Stimulated activated CD4-positive, alpha-beta T cell treated with anti-CD3 and anti-CD28 coated beads, Interleukin-1b, Interleukin-23, amount 100 ng/mL, for 24 hours (primary cell): ENCODE measurements around the gene CLHC1.
"Not testable (repeated sequence)": the region's sequence is repeated elsewhere in the genome, so short reads cannot be mapped to it uniquely, and the experiment has no call there.

Source experiments
- DNase-seq, 4 experiments: peaks; one replicate each; pipeline ENCODE4 v3.0.0-alpha.2; 2020; ENCODE audit warnings: low read depth in 4 of 4, low spot score in 1 of 4

The CLHC1 gene

DNA sequence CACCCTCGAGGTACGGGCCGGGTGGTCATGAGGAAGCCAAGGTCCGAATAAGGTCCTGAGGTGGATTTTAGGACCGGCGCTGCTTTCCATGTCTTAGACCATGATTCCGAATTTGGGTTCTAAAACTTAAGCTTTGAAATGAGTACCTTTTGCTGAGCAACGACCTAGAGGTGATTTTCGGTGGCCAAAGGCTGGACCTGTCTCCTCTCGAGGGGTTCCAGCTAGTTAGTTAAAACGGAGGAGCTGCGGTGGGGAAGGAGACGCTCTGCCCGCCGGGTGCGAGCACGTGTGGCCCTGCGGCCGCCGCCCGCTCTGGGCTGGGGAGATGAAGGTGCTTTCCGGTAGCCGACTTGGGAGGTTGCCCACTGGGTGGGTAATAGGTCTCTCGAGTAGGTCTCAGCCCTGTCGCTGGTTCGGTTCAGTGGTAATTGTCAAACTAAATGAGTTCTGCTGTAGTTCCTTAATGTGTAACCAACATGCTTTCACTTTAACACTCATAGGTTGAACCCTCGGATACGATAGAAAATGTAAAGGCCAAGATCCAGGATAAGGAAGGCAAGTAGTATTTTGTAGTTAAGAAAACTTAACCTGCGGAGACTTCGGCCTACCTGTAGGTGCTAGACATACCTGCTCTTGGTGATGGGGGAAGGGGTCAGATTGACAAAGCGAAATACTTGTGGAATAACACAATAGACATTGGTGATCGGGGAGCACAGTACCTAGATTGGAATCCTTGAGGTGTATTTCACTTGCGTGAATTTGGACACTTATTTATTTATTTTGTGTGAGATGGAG, 967 bp upstream of the CLHC1 start:
- peak in 1 of 4 experiments; percentile 32 for DNase-seq

DNA sequence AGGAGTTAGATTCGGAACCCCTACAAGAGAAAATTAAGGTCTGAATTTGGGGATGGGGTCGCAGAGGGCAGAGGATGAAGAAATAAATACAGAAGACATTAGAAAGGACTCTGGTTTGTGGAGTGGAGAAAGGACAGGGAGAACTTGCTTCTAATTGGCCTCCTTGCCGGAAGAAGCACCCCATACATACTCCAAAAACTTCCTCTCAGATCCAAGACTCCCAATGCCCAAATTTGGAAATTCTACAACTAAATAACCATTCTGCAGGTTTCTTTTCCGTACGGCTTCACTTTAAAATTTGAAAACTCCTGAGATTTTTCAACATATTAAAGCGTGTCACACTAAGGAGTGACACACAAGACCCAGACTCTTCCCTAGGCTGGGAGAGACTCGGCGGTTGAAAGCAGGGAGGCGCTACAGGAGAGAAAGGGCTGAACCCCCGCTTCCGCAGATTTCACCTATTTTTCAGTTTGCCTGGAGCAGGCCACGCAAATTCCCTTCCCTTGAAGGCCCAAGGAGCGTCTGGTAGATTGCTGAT, 478 bp downstream of the CLHC1 start:
- no peak for DNase-seq

DNA sequence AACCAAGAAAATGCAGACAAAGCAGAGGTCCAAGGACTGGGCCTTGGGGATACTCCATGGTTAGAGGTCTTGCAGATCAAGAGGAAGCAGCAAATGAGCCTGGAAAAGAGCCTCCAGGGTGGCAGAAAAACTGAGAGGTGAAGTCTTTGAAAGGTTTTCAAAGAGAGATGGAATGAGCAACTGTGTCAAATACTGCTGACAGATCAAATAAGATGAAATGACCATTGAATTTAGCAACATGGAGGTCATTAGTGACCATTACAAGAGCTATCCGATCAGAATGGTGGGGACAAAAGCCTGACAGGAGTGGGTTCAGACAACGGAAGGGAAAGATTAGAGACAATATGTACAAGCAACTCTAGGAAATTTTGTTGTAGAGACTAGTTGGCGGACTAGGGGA, 1.5 kb downstream of the CLHC1 start:
- no peak for DNase-seq

DNA sequence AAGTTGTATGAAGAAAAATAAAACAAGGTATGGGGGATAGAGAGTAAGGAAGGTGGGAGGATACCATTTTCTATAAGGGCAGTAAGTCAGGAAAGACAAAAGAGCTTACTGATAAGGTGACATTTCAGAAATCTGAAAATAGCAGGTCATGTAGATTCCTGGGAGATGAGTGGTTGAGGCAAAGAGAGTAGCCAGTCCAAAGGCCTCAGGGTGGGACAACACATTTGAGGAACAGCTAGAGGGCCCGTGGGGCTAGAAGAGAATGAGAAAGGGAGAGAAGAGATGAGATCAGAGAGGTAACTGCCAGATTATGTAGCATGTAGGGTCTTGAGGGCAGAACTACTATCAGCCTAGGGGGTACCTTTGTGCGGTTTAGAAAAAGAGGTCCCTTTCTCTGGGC, 2.9 kb downstream of the CLHC1 start:
- DNase-seq = no peak

- DNase-seq = no peak
These were observed 3.9 kb downstream of the CLHC1 start for GRCh38 chr2:55228226-55228563.

DNA sequence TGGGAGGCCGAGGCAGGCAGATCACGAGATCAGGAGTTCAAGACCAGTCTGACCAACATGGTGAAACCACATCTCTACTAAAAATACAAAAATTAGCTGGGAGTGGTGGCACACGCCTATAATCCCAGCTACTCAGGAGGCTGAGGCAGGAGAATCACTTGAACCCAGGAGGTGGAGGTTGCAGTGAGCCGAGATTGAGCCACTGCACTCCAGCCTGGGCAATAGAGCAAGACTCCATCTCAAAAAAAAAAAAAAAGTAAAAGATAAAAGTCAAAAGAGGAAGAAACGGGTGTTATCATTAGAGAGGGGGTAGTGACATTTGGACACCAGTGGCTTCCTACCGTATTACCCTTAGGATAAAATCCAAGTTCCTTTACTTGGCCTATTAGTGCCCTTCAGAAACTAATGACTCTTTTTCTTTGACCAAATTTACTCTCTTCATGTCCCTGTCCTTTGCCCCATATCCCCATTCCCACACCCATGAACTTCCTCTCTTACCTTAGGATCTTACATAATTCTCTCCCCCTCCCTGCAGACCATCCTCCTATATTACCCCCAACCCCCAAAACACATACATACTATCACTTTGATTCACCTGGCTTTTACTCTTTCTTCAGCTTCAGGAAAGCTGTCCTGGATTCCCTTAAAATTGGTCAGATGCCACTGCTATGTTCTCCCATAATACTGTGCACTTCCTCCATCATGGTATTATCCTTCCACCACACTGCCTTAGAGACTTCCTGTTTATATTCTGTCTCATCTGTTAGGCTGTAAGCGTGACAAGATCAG, 4.5 kb downstream of the CLHC1 start:
- DNase-seq = not testable (repeated sequence)

DNA sequence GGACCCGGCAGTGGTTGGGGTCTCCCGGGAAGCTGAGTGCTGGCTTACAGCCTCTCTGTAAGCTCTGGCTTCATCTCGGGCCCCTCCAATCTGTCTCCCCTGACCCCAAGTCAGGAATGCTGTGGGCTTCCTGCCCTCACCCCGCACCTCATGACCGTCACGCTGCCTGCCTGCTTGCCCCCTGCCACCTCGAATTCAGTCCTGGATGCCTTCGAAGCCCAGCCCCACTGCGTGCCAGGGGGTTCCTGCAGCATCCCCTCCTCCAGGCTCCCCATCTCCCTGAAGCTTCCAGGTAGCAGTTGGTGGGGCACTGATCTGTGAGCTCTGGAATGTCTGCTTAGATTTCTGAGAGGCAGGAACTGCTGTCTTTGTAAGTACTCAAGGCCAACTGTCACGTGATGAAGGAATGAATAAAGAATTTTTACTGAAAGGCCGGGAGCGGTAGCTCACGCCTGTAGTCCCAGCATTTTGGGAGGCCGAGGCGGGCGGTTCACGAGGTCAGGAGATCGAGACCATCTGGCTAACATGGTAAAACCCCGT, 6.5 kb downstream of the CLHC1 start:
- no peak for DNase-seq

DNA sequence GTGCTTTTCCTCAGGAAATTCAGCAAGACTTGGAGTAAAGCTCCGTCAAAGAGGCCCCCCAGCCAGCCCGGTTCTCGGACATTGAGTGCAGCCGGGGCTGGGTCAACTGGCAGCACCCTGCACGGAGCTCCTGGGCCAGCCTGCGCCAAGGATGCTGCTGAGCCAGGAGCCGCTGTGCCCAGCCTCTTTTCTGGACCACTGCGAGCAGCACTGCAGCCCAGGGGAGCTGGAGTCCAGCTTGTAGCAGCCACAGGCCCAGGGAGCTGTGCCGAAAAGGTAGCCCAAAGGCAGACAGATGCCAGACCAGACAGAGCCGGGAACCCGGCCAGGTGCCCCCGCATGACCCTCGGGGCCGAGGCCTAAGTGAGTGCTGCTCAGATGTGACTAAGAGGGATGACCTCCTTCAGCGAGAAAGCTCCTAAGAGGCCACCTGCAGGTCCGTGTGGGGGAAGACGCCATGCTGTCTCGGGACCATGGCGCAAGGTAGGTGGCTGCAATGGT, 7.3 kb downstream of the CLHC1 start:
- DNase-seq = no peak

GRCh38 chr2:55223958-55224760, 7.9 kb downstream of the CLHC1 start:
- DNase-seq = no peak

GRCh38 chr2:55213822-55214221, 18.3 kb downstream of the CLHC1 start:
- DNase-seq = no peak

GRCh38 chr2:55204950-55205349, 27.1 kb downstream of the CLHC1 start:
- DNase-seq = no peak

- no peak for DNase-seq
These were observed 27.6 kb downstream of the CLHC1 start for GRCh38 chr2:55204536-55204935.

- DNase-seq = no peak
These were observed 31.7 kb downstream of the CLHC1 start for GRCh38 chr2:55200416-55200815.

DNA sequence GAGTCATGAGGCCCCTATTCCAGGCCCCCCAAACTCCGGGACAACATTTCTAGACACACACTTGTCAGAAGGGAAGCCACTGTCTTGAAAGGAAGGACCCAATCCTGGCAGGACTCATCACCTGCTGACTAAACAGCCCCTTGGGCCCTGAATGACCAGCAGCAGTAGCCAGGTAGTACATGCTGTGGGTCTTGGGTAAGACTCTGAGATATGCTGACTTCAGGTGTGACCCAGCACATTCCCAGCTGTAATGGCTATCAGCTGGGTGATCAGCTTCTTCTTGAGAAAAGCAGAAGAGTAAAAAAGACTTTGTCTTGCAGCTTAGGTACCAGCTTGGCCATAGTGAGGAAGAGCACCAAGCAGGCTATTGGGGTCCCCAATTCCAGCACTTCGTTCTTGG, 35.6 kb downstream of the CLHC1 start:
- no peak for DNase-seq

DNA sequence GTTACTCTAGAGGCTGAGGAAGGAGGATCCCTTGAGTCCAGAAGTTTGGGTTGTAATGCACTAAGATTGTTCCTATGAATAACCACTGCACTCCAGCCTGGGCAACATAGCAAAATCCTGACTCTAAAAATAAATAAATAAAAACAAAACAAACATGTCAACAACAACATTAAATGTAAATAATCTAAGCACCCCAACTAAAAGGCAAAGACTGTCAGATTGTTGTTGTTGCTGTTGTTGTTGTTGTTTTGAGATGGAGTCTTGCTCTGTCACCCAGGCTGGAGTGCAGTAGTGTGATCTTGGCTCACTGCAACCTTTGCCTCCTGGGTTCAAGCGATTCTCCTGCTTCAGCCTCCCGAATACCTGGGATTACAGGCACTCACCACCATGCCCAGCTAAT, 40.2 kb downstream of the CLHC1 start:
- DNase-seq = not testable (repeated sequence)

DNA sequence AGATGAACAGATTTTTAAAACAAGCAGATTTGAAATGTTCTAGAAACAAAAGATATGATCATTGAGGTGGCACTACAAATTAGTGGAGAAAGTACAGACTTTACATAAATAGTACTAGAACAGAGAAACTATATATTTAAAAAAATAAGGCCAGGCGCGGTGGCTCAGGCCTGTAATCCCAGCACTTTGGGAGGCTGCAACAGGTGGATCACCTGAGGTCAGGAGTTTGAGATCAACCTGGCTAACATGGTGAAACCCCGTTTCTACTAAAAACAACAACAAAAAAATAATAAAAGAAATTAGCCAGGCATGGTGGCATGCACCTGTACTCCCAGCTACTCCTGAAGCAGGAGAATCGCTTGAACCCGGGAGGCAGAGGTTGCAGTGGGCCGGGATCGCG, 45.3 kb downstream of the CLHC1 start:
- DNase-seq = not testable (repeated sequence)

DNA sequence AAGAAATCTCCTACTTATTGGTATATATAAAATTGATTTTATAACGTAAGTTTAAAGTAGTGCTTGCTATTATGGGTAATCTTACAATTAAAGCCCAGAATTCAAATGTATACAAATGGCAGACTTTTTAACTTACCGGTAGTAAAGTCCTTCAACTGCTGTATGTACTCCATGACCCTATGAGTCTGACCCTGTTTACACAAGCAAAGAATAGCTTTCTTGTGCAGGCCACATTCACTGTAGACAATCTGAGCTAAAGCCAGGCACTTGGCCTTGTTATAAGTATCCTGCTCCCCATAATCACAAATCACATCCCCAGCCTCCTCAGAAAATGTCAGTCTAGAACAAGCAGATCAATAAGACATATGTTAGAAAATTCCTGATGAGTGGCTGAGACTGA, 51.7 kb downstream of the CLHC1 start:
- DNase-seq = no peak

GRCh38 chr2:55176094-55176415, 56.0 kb downstream of the CLHC1 start:
- no peak for DNase-seq

- DNase-seq = no peak
These were observed 56.6 kb downstream of the CLHC1 start for GRCh38 chr2:55175254-55176093.

- DNase-seq = no peak
These were observed 58.5 kb downstream of the CLHC1 start for GRCh38 chr2:55173438-55174054.
